Chondrocyte (in vitro differentiated cells): ENCODE results near the gene PPFIBP2. TPM values are rescaled to one million over a fixed set of nuclear protein-coding genes. Genes with fewer than 3 reads are reported as not detected.

Source experiments
- DNase-seq: peaks from one replicate; pipeline ENCODE4 v3.0.0; 2021; ENCODE audit warnings: mixed read lengths, low spot score
- H3K27ac Mint-ChIP-seq: one replicate; pipeline ENCODE4 v1.8.0; 2021; ENCODE audit warnings: mild to moderate bottlenecking, moderate library complexity, mixed read lengths; ENCODE audit not compliant: unreplicated experiment
- H3K27me3 Mint-ChIP-seq: 2 replicates; pipeline ENCODE4 v1.8.0; 2021; ENCODE audit warnings: low read depth, mixed read lengths
- H3K36me3 Mint-ChIP-seq: 2 replicates; pipeline ENCODE4 v1.8.0; 2021; ENCODE audit warnings: low read depth, mixed read lengths
- H3K4me1 Mint-ChIP-seq: 2 replicates; pipeline ENCODE4 v1.8.0; 2021; ENCODE audit warnings: low read depth, mild to moderate bottlenecking, mixed read lengths
- H3K4me3 Mint-ChIP-seq: one replicate; pipeline ENCODE4 v1.8.0; 2021; ENCODE audit warnings: mild to moderate bottlenecking, moderate library complexity, mixed read lengths; ENCODE audit not compliant: unreplicated experiment
- H3K9me3 Mint-ChIP-seq: 2 replicates; pipeline ENCODE4 v1.8.0; 2021; ENCODE audit warnings: low read depth, mixed read lengths
- CTCF ChIP-seq: fragments of 200-600 bp; sonication (generic); IDR thresholded peaks from 2 replicates; pipeline ENCODE4 v1.5.0; 2021; ENCODE audit warnings: antibody characterized with exemption, mild to moderate bottlenecking, moderate library complexity
- total RNA-seq: library from RNA; stranded (reverse); gene quantifications from 3 replicates; pipeline ENCODE4 v1.2.1, GENCODE V29; 2021

Gene PPFIBP2
- total RNA-seq, 1 donor from 2014 or later = 90.8 TPM

DNA sequence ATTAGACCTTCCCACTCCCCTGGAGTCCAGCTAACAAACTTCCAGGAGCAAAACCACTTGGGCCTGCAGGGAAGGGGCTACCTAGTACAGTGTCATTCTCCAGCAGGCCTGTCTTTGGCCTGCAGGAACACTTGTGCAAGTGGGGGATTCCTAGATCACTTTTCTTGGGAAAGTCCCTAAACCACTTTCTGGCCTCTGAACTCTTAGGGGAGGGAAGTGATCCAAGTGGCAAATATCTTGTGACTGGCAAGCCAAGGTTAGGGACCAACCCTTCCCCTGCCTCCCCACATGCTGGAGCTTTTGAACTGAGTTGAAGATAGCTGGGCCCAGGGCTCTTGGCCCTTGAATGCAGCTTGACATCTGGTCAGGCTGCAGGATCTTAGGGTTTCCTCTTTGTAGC lies 17.2 kb downstream of the PPFIBP2 start:
- DNase-seq = no peak
- Mint-ChIP-seq H3K36me3 (no peaks in the 10 kb centered on the region), H3K27ac (no peak overlapping the region), H3K27me3 (peaks cover 4% of the 10 kb centered on the region), H3K4me3 (no peak overlapping the region), H3K9me3 (no peaks in the 10 kb centered on the region), H3K4me1 (no peaks in the 10 kb centered on the region)
- no peak for TF ChIP-seq CTCF

GRCh38 chr11:7532405-7533145 lies 18.8 kb downstream of the PPFIBP2 start:
- DNase-seq = no peak
- H3K36me3 Mint-ChIP-seq = peaks cover 2% of the 10 kb centered on the region
- no peak overlapping the region for H3K27ac Mint-ChIP-seq
- peaks cover 10% of the 10 kb centered on the region for H3K27me3 Mint-ChIP-seq
- no peak for TF ChIP-seq CTCF
- H3K4me1 Mint-ChIP-seq = no peaks in the 10 kb centered on the region
- no peaks in the 10 kb centered on the region for H3K9me3 Mint-ChIP-seq
- H3K4me3 Mint-ChIP-seq = no peak overlapping the region

DNA sequence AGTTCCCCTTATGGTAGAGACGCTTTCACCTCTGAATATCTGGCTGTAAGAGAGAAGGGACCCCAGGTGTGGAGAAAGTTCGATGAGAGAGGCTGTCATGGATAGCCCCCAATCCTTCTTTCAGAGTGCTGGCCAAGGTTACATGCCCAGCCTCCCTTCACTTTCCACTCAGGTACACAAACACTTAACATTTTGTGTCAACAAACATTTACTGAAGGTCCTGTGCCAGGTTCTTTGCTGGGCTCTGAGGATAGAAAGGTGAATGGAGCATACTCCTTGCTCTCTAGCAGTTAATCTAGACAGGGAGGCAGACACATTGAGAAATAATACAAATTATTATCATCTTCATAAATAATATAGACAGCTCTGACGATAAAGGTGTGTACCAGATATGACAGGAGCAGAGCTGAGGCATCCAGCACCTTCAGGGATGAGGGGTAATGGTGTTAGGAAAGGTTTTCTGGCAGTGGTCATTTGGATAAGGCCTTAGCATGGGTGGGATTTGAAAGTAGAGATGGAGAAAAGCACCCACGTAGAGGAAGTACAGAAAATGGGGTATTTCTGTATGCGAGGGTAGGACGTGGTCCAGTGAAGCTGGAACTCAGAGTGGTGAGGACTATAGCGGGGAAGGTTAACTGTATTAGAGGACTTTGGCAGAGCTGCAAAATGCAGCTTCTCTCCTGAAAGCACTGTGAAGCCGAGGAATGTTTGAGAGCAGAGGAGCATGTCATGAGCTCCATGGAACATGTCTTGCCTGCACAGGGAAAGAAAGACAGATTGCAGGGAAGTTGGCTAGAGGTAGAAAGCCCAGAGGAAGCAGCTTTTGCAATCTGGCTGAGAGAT lies 19.6 kb downstream of the PPFIBP2 start:
- no peaks in the 10 kb centered on the region for H3K9me3 Mint-ChIP-seq
- TF ChIP-seq CTCF = no peak
- DNase-seq = no peak
- H3K36me3 Mint-ChIP-seq = peaks cover 2% of the 10 kb centered on the region
- no peaks in the 10 kb centered on the region for H3K4me1 Mint-ChIP-seq
- peaks cover 11% of the 10 kb centered on the region for H3K27me3 Mint-ChIP-seq
- H3K27ac Mint-ChIP-seq = no peak overlapping the region
- H3K4me3 Mint-ChIP-seq = no peak overlapping the region

DNA sequence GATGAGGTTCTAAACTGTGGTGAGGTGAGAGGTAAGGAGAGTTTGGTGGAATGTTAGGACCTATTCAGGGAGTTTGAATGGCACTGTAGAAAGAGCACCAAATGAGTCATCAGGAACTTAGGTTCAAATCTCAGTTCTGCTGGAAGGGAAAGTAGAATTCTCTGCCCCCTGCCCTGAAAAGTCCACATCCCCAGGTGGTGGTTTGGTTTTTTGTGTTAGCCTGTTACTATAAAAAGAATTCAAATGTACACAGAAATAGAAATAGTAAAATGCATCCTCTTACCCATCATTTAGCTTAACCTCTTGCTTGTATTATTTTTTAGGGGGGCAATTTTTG lies 20.2 kb downstream of the PPFIBP2 start:
- Mint-ChIP-seq H3K4me1 (no peaks in the 10 kb centered on the region), H3K4me3 (no peak overlapping the region), H3K36me3 (peaks cover 2% of the 10 kb centered on the region), H3K27ac (no peak overlapping the region), H3K9me3 (no peaks in the 10 kb centered on the region), H3K27me3 (peaks cover 11% of the 10 kb centered on the region)
- no peak for TF ChIP-seq CTCF
- no peak for DNase-seq

DNA sequence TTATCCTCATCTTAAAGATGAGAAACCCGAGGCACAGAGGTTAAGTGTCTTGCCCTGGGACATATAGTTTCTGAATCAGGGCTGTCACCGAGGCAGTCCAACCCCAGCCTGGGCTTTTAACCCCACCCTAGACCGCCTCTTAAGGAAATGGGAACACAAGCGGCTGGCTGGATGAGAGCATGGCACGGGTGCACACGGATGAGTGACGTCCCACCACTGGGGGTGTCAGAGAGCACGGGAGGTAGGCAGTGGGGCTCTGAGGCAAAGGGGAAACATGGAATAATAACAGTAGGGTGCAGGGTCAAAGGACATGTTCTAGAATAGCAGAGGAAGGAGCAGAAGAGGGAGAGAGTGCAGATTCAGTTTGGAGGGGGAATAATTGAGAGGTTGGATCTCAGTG lies 22.3 kb downstream of the PPFIBP2 start:
- no peaks in the 10 kb centered on the region for H3K9me3 Mint-ChIP-seq
- no peak overlapping the region for H3K27ac Mint-ChIP-seq
- peaks cover 2% of the 10 kb centered on the region for H3K36me3 Mint-ChIP-seq
- H3K27me3 Mint-ChIP-seq = peaks cover 11% of the 10 kb centered on the region
- DNase-seq = no peak
- peak; percentile 29 for TF ChIP-seq CTCF
- no peak overlapping the region for H3K4me3 Mint-ChIP-seq
- H3K4me1 Mint-ChIP-seq = no peaks in the 10 kb centered on the region
